Activated CD4-positive, CD25-positive, alpha-beta regulatory T cell treated with anti-CD3 and anti-CD28 coated beads, Interleukin-2, amount 50 U/mL, for 72 hours (primary cell): Measurements from ENCODE around the gene SSR2.
A peak's percentile ranks its signal among the peaks of the same experiment; 100 is the strongest.
"Not testable (repeated sequence)": the region's sequence is repeated elsewhere in the genome, so short reads cannot be mapped to it uniquely, and the experiment has no call there.

Experiments
- DNase-seq: peaks from one replicate; pipeline ENCODE4 v3.0.0; 2021

The SSR2 gene

DNA sequence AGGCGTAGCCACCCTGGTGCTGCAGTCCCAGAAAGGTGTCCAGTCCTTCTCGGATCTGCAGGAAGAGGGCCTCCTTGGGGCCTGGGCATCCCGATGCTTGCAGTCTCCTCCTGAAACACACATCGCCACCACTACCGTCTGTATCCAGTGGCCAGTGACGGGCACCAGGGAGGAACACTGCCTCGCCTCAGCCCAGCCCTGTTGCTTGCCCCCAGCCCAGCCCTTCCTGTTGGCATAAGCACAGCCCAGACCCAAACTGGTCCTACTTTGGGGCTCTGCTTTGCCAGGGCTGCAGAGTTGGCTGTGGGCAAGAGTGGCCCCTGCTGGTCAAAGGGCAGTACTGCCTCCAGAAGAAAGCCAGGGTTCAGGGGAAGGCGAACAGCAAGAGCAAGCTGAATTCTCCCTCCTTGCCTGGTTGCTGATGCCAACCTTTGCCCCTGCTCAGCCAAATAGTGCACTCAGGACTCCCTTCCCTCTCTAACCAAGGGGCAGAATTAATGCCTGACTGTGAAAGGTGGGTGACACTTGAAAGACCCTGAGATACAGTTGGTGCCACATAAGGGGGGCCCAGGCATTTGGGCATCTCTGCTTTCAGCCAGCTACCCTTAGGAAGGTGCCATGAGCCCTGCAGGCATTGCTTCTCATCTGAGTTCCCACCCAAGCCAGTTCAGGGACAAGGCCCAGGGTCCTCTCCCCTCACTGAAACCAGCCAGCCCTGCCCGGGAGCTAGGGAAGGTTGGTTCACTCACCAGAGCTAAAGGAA is 31.3 kb downstream of the SSR2 start:
- peak; percentile 81 for DNase-seq

DNA sequence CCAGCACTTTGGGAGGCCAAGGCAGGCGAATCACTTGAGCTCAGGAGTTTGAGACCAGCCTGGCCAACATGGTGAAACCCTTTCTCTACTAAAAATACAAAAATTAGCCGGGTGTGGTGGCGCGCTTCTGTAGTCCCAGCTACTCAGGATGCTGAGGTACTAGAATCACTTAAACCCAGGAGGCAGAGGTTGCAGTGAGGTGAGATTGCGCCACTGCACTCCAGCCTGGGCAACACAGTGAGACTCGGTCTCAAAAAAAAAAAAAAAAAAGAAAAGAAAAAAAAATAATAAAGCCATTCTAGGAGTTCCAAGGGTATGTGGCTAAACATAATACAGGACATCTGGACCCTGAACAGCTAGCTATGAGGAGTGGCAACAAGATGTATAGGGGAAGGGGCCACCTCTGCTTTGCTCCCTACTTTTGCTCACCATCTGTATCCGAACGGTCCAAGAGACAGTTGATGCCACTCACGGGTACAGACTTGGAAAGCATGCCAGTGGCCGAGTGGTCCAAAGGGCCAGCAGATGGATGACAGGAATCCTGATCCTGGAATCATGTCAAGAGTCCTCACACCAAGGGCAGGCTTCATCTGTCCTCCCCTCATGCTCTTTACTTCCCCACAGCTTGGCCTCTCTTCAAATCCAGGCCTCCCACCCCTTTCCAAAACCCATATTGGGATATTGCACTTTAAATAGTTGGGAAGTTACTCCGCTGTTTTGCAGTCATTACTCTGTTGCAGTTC is 35.7 kb downstream of the SSR2 start:
- DNase-seq: not testable (repeated sequence)

DNA sequence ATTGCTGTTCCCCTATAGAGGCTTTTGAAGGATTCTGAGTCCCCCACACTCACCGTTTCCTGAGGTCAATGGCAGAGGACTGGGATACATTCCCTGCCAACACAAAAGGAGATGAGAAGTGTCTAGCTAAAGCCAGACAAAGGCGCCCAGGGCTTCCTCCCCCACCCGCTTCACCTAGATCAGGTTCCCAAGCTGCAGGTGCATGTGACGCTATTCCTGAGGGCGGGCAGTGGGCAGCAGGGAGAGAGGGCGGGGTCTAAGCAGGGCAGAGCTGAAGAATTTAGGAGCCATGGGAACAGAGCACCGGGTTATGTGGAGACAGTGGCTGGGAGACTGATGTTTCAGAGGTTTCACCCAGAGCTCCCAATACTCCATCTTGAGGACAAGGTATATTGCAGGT is 36.4 kb downstream of the SSR2 start:
- DNase-seq: no peak

DNA sequence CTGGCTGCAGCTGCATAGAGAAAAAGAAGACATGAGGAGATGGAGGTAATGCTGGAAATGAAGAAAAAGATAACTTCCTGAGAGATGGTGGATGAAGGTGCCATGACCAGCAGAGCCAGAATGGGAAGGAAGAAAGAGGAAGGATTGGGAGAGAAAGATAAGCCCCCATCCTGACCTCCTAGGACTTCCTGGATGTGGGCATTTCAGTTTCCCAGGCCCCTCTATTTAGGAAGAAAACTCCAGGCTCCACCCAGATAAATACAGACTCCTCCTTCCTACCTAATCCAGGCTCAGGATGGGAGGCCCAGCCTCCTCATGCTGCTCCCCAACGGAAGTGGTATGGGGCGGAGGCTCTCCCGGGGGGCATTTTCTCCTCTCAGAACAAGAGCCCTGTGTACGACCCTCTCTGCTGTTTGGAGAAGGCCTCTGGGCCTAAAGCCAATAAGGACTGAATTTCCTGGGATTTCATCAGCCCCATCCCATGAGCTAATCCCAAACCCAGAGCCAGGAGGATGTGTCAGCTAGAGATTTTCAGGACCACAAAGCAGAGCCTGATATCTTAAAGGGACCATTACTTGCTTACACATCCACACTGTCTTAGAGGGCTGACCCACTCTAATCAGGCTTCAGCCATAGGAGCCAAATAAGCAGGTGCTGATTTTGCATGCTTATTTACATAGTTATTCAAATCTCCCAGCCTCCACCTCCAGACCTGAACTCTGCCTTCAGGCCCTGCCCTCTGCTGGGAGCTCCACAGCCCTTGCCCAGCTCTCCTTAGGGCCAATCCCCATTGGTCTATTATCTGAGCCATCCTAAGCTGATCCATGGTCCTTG is 37.3 kb downstream of the SSR2 start:
- DNase-seq: no peak

DNA sequence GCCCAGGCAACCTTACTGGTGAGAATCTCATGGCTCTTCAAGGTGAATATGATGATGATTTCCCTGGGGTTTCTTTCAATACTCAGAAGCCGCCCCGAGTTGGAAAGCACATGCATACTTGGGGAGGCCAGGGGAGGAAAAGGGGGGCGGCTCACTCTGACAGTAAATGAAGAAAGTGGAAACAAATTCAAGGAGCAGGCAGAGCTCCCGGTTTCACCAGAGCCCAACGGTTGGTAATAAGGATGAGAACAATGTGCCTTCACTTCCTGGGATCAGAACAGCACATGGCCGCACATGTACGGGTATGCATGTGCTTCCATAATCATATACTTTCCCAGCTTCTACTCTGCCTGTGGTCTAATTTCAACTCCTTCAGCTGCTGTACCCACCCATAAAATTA is 38.6 kb downstream of the SSR2 start:
- DNase-seq: no peak

DNA sequence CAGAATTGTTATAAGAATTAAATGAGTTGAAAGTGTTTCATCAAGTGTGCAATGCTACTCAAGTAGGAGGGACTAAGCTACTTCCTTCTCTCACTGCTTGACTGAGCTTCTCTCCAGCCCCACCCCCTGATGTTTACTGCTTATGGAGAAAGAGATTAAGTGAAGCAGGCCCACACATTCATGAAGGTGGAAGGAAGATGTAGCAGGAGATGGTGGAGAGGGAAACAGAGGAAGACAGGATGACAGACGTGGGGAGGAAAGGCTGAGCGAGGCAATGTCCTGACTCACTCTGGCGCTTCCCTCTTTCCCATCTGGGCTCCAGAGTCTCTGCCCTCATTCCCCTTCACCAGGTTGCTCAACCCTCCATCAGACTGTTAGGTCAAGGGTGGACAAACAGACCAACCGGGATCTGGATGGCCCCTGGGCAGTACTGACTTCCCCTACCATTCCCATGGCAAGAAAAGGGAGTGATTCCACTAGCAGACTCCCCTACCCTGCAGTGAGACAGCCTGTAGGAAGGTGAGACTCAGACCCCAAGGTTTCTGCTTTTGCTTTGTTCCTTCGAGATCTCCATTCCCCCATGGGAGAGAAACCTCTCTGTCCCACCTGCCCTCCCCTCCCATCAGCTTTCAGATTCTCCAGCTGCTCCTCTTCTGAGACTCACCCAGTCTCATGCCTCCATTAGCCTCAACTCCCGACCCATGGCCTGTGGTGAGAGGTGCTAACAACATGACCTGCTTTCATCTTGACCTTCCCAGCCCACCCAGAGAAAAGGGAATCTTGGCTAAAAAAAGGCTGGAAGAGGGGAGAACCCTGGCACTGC is 39.3 kb downstream of the SSR2 start:
- DNase-seq: no peak

DNA sequence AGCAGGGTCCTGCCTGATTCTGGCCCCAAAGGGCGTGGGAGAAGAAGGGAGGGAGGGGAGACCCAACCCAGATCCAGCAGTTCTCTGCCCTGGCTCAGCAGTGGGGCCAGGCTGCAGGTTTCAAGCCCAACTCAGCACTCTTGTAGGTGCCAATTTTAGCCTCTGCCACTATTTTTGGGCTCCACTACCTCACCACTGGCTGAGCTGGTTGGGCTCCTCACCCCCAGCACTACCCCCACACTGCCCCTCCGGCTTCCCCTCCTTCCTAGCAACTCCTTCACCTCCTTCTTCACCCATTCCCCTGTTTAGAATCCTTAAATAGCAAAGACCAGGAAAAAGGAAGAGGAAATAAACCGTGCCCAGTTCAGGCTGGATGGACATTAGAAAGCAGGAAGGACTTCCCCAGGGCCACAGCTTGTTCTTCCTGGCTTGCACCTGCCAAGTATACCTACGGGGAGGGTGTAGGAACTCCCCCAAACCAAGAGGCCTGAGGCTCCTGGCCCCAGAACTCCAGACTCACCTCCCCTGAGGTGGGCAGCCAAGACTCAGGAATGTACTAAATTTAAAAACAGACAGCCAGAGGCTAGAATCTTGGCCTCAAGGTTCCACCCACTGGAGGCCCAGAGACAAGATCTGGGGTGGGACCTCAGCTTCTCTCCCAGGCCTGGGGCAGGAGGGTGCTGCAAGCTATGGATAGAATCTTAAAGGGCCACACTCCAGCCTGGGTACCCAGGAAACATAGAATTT is 41.0 kb downstream of the SSR2 start:
- DNase-seq: no peak

DNA sequence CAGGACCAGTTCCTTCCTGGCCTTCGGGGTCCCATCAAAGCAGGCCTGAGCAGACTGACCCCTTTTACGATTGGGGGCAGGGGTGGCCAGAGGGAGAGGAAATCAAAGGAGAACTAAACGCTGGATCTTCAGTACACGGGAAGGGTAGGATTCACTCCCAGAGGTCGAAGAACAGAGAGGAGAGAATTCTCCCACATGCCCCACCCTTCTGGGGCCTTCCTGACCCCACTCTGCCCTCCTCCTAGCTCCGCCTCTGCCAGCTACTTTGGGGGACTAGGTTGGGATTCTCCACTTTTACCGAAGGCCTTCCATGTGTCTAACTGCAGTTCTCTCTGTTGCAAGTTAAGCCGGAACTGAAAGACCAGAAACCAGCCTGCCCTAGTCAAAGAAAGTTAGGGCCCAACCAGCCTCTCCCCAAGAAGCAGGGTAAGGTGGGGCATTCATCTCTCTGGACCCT is 41.8 kb downstream of the SSR2 start:
- DNase-seq: no peak

DNA sequence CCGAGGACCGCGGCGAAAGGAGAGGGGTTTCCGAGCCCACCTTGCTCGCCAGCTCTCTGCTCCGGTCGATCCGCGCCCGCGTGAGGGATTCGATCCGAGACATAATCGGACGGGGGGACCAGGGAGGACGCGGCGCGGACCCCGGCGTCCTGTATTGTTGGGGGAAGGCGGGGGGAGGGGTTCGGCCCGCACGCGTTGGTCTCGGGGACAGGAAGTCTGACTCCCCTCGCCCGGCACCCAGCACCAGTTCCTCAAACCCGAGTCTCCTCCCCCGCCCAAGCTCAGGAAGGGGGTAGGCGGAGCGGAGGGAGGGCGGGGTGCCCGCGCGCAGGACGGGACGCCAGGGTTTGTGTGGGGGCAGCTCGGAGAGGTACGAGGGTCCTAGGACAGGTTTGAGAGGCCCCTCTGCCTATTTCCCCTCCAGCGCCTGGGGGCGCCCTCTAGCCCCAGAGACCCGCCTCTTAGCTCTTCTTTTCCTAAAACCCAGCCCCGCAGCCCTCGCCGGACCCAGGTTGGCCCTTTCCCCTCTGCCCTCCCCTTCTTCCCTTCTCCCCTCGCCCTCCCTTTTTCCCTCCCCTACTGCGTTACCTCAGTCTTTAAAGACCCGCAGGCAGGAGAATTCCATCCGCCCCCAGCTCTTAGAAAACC is 42.3 kb downstream of the SSR2 start, which contains the start of gene ARHGEF2:
Gene ARHGEF2 (minus strand): TSS at position 223 of the 648 bp plus-strand sequence. CDS start 120 bp downstream, at position 103.
- DNase-seq: peak; percentile 76

DNA sequence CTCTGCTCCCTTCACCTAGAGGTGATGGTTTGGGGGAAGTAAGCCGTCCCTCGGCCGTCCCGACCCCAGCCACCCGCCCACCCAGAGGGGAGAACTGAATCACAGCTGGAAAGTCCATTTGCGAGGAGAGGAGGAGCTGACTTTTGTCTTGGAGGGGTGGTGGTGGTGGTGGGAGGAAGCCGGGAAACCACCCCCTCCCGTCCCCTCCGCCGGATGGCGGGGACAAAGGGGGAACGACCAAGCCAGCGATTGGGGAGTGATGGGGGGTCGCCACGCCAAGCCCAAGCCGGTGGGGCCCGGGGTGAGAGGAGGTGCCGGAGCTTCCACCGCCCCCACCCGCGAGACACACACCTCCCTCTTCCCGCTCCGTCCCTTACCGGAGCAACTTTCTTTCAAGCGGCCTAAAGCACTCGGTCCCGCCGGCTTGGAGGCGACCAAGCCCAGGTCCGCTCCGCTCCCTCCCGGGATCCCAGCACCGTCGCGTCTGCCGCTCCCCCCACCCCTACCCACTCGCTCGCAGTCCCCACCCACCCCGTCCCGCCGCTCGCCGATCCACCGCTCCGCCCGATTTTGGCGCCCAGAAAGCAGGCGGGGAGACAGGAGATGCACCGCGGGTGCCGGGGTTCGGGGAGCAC is 42.9 kb downstream of the SSR2 start:
- DNase-seq: peak; percentile 49

DNA sequence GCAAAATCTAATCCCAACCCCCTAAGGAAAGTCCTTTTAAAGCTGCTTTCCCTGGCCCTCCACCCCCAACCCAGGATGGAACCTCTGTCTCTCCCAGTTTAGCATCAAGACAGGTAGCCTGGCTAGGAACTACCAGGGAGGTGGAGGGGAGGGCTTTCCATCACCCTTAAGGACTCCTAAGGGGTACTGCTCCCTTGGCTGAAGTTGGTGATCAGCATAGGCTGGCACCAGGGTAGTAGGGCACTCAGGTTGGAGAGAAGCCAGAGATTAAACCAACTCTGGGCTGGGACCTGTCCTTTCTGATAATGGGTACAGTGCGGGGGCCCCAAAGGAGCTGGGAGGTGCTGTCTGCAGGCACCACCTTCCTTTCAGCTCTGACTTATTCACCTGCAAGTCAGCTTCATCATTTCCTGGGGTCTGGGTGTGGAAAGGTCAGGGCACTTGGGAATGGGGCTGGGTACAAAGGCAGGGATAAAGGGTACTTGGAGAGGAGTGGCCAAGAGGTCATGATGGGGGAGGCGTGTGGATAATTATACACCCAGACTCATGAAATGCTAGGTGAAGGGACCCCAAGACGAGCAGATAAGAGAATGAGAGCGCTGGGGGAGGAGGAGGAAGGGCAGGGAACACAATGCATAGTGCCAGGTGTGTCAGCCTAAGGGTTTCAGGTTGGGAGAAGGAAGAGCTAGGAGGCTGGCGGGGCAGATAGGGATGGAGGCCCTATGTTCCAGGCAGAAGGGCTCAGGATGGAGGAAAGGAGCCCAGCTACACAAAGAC is 43.6 kb downstream of the SSR2 start:
- DNase-seq: no peak

DNA sequence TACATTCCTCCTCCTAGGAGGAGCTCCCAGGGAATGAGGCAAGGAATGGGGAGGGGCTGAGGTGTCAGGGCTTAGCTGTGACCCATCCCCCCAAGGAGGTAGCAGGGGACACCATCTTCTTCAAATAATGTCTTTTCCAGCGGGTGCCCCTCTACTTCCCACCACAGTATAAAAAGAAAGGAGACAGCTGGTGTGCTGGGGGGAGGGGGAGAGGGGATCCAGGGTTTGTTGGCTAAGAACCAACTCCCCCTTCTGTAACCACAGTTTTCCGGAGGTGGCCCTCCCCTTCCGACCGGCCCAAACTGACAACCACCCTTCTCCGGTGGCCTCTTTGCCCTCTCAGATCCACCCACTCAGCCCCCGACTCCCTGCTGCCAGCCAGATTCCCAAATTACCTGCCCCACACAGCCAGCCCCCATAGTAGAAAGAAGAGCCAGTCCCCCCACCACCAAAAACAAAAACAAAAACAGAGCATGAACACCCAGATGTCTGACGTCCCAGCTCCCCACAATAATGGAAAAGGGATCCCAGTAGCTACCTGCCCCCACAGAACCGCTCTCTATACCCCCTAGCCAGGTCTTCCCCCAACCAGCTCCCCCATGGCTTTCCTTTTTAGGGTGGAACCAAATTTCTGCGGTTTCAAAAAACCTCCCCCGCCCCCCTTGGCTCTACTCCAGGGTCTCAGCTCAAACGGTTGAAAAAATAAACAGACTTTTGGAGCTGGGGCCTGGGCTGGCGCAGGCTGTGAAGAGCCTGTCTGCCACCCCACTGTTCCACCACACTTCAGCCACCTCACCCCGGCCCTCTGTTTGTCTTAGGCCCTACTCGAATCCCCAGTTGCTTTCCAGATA is 44.5 kb downstream of the SSR2 start:
- DNase-seq: no peak

DNA sequence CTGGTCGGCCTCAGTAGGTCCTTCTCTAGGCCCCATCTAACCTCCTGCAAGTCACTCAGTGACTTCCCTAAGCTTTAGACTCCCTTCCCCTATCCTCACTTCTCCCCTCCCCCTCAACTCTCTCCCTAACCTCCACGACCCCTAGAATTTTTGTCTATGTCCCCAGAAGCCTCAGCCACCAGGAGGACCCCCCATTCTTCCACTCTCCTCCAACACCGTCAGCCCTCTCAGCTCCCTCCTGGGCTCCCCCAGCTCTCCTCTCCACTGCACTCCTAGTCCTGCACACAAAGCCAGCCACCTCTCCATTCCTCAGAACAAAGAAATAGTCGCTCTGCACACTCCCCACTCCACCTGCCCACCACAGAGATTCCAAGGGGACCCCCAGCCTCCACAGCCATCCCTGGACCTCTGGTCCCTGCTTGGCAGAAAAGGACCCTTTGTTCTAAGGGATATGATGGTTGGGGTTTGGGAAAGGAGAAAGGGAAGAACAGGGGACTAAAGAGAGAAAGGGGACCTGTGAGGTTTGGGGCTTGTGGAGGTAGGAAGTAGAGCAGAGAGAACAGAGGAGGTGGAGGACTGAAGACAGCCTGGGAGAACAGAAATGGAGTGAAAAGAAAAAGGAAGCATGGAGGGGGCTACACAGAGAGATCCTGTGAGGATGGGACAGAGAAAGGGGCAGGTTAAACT is 45.2 kb downstream of the SSR2 start:
- no peak for DNase-seq

DNA sequence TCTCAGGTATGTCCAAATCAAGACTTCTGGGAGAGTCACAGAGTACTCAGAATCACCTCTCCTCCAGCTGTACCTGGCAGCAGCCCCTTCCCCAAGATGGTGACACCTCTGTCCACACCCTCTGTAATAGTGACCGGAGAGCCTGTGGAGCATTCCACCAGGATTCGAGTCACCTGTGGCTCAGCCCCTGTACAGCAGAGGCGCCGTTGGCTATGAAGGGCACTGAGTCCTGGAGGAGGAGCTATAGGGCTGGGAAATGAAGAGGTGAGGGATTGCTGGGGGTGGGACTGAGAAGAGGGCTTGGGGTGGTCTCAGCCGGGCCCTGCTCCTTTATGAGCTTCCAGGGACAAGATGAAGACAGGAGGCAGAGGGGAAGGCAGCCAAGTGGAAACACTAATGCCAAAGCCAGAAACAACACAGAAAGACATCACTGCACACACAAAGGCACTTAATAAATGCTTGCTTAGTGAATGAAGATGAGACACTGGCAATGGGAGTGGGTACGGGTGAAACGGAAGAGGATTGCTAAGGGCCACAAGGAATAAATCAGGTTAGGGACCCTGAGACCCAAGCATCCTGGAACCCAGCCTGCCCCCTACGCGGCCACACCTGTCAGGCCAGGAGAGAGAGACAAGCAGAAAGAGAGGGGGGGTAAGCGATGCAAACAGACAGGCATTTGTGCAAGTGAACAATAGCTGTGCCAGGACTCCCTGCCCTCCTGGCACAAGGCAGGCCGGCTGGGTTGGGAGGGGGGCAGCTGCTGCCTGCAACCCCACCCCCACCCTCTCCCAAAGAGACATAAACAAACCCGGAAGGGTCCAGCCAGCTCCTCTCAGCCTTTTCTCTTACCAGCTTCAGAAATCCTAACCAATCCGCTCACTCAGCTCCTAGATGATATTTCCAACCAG is 46.3 kb downstream of the SSR2 start:
- no peak for DNase-seq

DNA sequence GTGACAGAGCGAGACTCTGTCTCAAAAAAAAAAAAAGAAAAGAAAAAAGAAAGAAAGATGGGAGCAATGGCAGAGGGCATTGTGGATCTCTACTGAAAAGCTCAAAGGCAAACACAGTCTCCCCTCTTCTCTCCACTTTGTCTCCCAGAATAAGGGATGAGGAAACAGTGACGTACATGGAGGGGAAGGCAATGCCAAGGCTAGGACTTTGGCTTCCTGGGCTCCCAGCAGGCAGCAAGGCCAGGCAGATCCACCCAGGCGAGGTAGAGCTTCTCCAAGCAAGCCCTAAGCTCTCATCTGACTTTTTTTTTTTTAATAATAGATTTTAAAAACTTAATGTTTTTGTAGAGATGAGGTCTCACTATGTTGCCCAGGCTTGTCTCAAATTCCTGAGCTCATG is 47.0 kb downstream of the SSR2 start:
- no peak for DNase-seq

DNA sequence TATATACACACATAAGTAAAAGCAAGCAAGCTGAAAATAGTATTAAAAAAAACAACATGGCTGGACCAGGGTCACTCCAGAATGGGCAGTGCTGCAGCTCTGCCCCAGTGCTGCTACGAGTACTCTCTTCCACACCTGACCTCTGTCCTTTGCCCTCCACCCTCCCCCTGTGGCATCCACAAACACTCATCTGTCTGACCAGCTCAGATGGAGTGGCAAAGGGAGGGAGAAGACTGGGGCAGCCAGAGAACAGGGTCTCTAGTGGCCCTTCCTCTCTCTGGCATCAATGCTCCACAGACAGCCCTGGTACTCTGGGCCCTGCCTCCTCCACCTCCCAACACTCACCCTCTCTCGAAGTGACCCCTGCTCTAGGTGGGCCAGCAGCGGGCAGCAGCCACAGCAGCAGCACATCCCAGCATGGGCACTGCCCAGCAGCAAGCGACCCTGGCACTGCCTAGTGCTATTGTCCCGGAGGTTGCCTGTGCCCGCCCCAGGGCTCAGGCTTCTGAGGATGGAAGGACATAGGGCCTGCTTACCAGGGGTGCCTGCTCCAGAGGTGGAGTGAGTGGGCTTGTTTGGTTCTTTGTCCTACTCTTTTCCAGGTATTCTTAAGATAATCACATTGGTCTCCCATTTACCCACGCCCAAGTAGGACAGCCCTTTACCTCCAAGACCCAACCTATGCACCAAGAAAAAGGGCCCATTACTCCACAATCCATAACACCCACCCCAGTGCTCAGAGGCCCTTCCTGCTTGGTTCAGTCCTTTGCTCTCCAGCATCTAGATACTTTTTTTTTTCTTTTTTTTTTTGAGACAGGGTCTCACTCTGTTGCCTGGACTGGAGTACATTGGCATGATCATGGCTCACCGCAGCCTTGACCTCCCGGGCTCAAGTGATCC is 48.6 kb downstream of the SSR2 start:
- DNase-seq: no peak
